Keratinocyte (primary cell): ENCODE measurements around the gene KAT6B. TPM values are rescaled to one million over a fixed set of nuclear protein-coding genes. Genes with fewer than 3 reads are reported as not detected.

ENCODE experiments used
- DNase-seq: peaks from one replicate; pipeline ENCODE4 v3.0.0-alpha.2; 2011; ENCODE audit warnings: low read depth, missing footprints, low spot score
- FAIRE-seq: peaks from 2 replicates; lab custom pipeline; 2011; peaks lifted over from hg19 to GRCh38; lab: Jason Lieb, UNC
- H2AFZ ChIP-seq: 2 replicates; pipeline ENCODE4 v1.6.0; 2012; ENCODE audit warnings: low read length, control low read depth, inconsistent platforms; ENCODE audit not compliant: control insufficient read depth
- H3K27ac ChIP-seq: 2 replicates; pipeline ENCODE4 v1.5.1; 2011; ENCODE audit warnings: low read length; ENCODE audit not compliant: control insufficient read depth, insufficient read depth
- H3K27me3 ChIP-seq: 3 replicates; pipeline ENCODE4 v1.6.0; 2011; ENCODE audit warnings: low read length; ENCODE audit not compliant: control insufficient read depth, insufficient read depth; ENCODE audit errors: extremely low read depth
- H3K36me3 ChIP-seq, 2 experiments: 2 replicates in 1 of 2; 3 replicates in 1 of 2; pipeline ENCODE4 v1.5.1; 2011; ENCODE audit warnings: low read length in 2 of 2, mild to moderate bottlenecking in 1 of 2; ENCODE audit not compliant: control insufficient read depth in 2 of 2, insufficient read depth in 2 of 2; ENCODE audit errors: extremely low read depth in 1 of 2
- H3K4me1 ChIP-seq: 3 replicates; pipeline ENCODE4 v1.5.1; 2011; ENCODE audit warnings: low read length; ENCODE audit not compliant: control insufficient read depth, insufficient read depth; ENCODE audit errors: extremely low read depth
- H3K4me2 ChIP-seq: 3 replicates; pipeline ENCODE4 v1.6.0; 2011; ENCODE audit warnings: low read depth, low read length; ENCODE audit not compliant: control insufficient read depth, insufficient read depth; ENCODE audit errors: extremely low read depth
- H3K4me3 ChIP-seq, 3 experiments: fragments of 200-600 bp in 1 of 3; sonication (generic) in 1 of 3; 2 replicates in 2 of 3; 3 replicates in 1 of 3; pipeline ENCODE4 v1.5.1; 2011 to 2016; ENCODE audit warnings: low read length in 3 of 3, mild to moderate bottlenecking in 3 of 3, control low read depth in 2 of 3, inconsistent platforms in 1 of 3, low read depth in 1 of 3, mixed read lengths in 1 of 3, mixed run types in 1 of 3, moderate library complexity in 1 of 3; ENCODE audit not compliant: control insufficient read depth in 2 of 3, insufficient read depth in 2 of 3; ENCODE audit errors: extremely low read depth in 1 of 3
- H3K79me2 ChIP-seq: 2 replicates; pipeline ENCODE4 v1.6.0; 2012; ENCODE audit warnings: low read length; ENCODE audit not compliant: control insufficient read depth, insufficient read depth
- H3K9ac ChIP-seq: 3 replicates; pipeline ENCODE4 v1.6.0; 2011; ENCODE audit warnings: low read length; ENCODE audit not compliant: control insufficient read depth, insufficient read depth; ENCODE audit errors: extremely low read depth
- H3K9me1 ChIP-seq: 3 replicates; pipeline ENCODE4 v1.6.0; 2011; ENCODE audit warnings: low read length; ENCODE audit not compliant: control insufficient read depth, insufficient read depth; ENCODE audit errors: extremely low read depth
- H3K9me3 ChIP-seq: 2 replicates; pipeline ENCODE4 v1.5.1; 2012; ENCODE audit warnings: low read depth, low read length; ENCODE audit not compliant: control insufficient read depth
- H4K20me1 ChIP-seq: 3 replicates; pipeline ENCODE4 v1.6.0; 2011; ENCODE audit warnings: low read length; ENCODE audit not compliant: control insufficient read depth, insufficient read depth; ENCODE audit errors: extremely low read depth
- EZH2 ChIP-seq: IDR thresholded peaks from one replicate; pipeline ENCODE4 v1.6.1; 2012; ENCODE audit warnings: inconsistent platforms, mild to moderate bottlenecking, low read length, moderate library complexity
- dilution Hi-C: fragments of 300-500 bp; cut with MboI; formaldehyde crosslinking; loops from one replicate; pipeline ENCODE4 v1.7.0; 2020; ENCODE audit warnings: low sequenced_read_pairs; ENCODE audit not compliant: extremely low pct_ligation_motif_present
- polyA plus RNA-seq, 5 experiments: library from polyadenylated mRNA; depleted of rRNA in 3 of 5; stranded (reverse) in 3 of 5; stranded (forward) in 1 of 5; unstranded in 1 of 5; fragments of >200 nt; gene quantifications; 1 replicate in 1 of 5; 2 replicates in 3 of 5; 3 replicates in 1 of 5; pipeline versions ENCODE4 v1.2.1 to v1.2.3, GENCODE V29; 2011 to 2012; ENCODE audit warnings: missing spikeins in 2 of 5, low read depth in 1 of 5, low replicate concordance in 1 of 5
- TF ChIP-seq, protein P1 (sequence below), 3 experiments: IDR thresholded peaks in 1 of 3; conservative IDR thresholded peaks in 1 of 3; optimal IDR thresholded peaks in 1 of 3; 2 replicates in 2 of 3; 3 replicates in 1 of 3; pipeline versions ENCODE3 to v1.5.1; 2011; ENCODE audit warnings: low read length in 3 of 3, mild to moderate bottlenecking in 3 of 3, moderate library complexity in 2 of 3, control low read depth in 1 of 3, inconsistent platforms in 1 of 3; ENCODE audit not compliant: insufficient read depth in 2 of 3; ENCODE audit errors: extremely low read depth in 1 of 3

The KAT6B gene
- polyA plus RNA-seq, 1 donor (not counting 4 experiments of a cell fraction or from before 2014, with no cell fraction given) = 2.9 TPM

DNA sequence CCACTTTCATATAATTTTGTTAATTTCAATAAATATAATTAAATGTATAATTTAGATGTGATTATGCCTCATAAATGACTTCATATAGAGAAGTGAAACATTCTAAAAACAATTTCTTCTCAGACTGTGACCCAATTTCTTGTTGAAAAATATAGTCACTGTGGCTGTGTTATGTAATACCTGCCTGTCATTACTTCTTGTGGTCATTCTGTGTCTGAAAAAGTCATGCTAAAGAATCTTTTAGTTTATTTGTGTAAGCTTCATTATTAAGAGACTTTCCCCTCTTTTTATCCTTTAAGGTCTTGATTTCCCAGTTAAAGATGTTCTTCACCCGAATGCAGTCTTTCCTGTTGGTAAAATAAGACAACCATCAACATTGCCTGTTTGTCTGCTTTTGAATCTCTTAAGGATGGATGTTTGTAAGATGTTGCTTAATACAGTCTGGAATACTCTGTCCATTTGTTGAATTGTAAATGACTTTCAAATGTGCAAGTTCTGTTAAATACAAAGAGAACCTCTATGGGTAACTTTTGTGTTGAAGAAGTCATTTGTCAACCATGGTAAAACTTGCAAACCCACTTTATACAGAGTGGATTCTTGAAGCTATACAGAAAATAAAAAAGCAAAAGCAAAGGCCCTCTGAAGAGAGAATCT, 16.0 kb downstream of the KAT6B start:
- Histone ChIP-seq H3K9me3 (no peaks in the 10 kb centered on the region), H4K20me1 (no peaks in the 10 kb centered on the region), H3K79me2 (peaks cover 3% of the 10 kb centered on the region), H2AFZ (no peak overlapping the region), H3K36me3 (peaks cover 0 to 3% of the 10 kb centered on the region in 2 experiments), H3K27ac (no peak overlapping the region), H3K4me3 (no peak overlapping the region), H3K9me1 (no peaks in the 10 kb centered on the region), H3K27me3 (no peaks in the 10 kb centered on the region), H3K4me1 (no peaks in the 10 kb centered on the region), H3K9ac (no peak overlapping the region), H3K4me2 (no peak overlapping the region)
- dilution Hi-C loops = no loop called here
- no peak for FAIRE-seq
- TF ChIP-seq, protein P1, sequence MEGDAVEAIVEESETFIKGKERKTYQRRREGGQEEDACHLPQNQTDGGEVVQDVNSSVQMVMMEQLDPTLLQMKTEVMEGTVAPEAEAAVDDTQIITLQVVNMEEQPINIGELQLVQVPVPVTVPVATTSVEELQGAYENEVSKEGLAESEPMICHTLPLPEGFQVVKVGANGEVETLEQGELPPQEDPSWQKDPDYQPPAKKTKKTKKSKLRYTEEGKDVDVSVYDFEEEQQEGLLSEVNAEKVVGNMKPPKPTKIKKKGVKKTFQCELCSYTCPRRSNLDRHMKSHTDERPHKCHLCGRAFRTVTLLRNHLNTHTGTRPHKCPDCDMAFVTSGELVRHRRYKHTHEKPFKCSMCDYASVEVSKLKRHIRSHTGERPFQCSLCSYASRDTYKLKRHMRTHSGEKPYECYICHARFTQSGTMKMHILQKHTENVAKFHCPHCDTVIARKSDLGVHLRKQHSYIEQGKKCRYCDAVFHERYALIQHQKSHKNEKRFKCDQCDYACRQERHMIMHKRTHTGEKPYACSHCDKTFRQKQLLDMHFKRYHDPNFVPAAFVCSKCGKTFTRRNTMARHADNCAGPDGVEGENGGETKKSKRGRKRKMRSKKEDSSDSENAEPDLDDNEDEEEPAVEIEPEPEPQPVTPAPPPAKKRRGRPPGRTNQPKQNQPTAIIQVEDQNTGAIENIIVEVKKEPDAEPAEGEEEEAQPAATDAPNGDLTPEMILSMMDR (optimal IDR thresholded peaks at IDR 0.05 in 1 of 3, IDR thresholded peaks at IDR 0.05 in 1 of 3, conservative IDR thresholded peaks at IDR 0.05 in 1 of 3; ENCODE audit: extremely low read depth in 1 of 3, insufficient read depth in 2 of 3, low read length in 3 of 3) = no peak
- no peak for TF ChIP-seq EZH2
- no peak for DNase-seq

DNA sequence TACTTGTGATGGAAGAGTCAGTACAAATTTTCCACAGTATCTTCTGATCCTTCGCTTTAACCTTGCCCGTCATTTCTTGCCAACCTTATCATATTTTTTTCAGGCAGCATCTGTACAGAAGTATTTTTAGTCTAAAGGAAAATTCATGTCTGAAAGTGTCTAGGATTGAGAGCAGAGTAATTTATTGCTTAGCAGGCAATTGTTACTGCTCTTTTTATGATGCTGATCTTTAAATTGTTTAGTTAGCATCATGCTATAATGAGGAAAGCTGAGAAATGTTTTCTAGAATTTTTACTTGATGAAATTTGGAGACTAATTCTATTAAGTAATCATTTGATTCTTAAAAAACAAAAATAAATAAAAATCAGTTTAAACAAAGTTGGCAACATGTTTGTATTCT, 20.6 kb downstream of the KAT6B start:
- Histone ChIP-seq H3K4me1 (peaks cover 4% of the 10 kb centered on the region), H3K27me3 (no peaks in the 10 kb centered on the region), H4K20me1 (no peaks in the 10 kb centered on the region), H3K9ac (no peak overlapping the region), H3K36me3 (peaks cover 0 to 3% of the 10 kb centered on the region in 2 experiments), H3K27ac (no peak overlapping the region), H3K9me1 (no peaks in the 10 kb centered on the region), H3K4me3 (no peak overlapping the region), H3K4me2 (no peak overlapping the region), H3K9me3 (no peaks in the 10 kb centered on the region), H3K79me2 (no peaks in the 10 kb centered on the region), H2AFZ (no peak overlapping the region)
- FAIRE-seq = no peak
- dilution Hi-C loops = no loop called here
- DNase-seq = no peak
- TF ChIP-seq EZH2 = no peak
- TF ChIP-seq, protein P1 (optimal IDR thresholded peaks at IDR 0.05 in 1 of 3, IDR thresholded peaks at IDR 0.05 in 1 of 3, conservative IDR thresholded peaks at IDR 0.05 in 1 of 3; ENCODE audit: extremely low read depth in 1 of 3, insufficient read depth in 2 of 3, low read length in 3 of 3) = no peak
